HG02885 (cell line): ENCODE measurements around the gene EFCAB11.

Experiments used
- ATAC-seq: cut with Tn5 transposase; IDR thresholded peaks from one replicate; pipeline ENCODE4 v1.9.1; 2021; ENCODE audit warnings: mild to moderate bottlenecking; ENCODE audit not compliant: unreplicated experiment, poor library complexity

Gene EFCAB11

GRCh38 chr14:89781046-89781445, 173.5 kb downstream of the EFCAB11 start:
- no peak for ATAC-seq

- ATAC-seq: no peak
These were observed 174.8 kb downstream of the EFCAB11 start for GRCh38 chr14:89779707-89780106.

DNA sequence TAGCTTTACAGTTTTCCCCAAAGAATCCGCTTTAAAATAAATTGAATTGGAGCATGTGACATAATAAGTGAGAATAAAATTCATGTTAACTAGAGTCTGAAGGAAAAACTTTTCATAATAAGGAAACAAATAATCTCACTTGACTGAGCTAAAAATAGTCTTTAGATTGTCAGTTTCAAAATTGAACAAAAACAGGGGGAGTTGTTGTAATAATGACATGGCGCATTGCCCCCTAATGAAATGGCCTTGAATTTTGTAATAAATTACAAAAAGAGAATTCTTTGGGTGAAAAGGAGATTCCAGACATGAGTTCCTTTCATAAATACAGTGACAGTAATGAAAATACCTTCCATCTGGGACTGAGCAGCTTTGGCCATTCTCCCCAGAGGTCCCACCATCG, 178.6 kb downstream of the EFCAB11 start:
- ATAC-seq: no peak

DNA sequence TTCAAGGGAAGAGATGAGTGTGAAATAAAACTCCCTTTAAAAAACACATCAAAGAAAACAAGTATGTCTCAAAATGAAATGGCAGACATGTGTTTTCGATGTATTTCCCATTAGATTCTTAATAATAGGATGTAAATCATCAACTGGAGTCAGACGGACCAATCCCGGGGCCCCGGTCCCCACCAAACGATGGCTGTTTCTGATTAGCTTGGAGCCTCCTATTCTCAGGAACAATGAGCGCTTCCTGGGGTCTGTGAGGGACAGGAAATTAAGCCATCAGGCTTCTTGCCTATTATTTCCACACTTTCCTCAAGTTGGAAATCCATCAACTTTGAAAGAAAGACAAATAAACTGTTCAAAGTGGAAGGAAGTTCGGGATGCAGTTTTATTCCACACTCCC, 179.4 kb downstream of the EFCAB11 start:
- no peak for ATAC-seq

GRCh38 chr14:89773644-89774316, 180.8 kb downstream of the EFCAB11 start:
- peak; percentile 87 for ATAC-seq

- peak; percentile 48 for ATAC-seq
These were observed 181.4 kb downstream of the EFCAB11 start for GRCh38 chr14:89773151-89773550.

DNA sequence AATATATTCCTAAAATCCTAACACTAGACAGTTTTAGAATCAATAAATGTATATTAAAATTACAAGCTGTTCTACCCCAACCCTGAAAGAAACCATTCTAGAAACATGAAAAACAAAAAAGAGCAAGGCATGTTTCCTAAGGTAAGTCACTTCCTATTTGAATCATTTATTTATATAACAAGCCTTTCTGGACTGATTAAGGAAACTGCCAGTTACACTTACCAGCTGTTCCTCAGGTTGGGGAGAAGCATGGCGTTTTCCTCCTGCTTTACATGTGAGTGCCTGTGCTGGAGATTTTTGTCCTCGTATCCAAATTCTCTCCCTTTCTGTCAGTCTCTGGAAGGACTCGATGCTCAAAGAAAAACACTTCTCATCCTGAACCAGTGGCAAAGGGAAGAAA, 183.3 kb downstream of the EFCAB11 start:
- ATAC-seq: no peak

DNA sequence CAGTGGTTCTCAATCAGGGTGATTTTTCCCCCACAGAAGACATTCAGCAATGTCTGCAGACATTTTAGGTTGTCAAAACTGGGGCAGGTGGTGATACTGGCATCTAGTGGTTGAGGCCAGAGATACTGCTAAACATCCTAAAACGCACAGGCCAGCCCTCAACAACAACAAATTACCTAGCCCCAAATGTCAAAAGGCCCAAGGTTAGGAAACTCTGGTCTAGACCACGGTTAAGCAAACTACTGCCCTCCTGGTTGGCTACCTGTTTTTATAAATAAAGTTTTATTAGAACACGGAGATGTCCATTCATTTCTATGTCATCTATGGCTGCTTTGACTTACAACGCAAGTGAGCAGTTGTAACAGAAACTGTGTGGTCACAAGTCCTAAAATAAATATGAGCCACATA, 186.7 kb downstream of the EFCAB11 start:
- peak; percentile 78 for ATAC-seq

- no peak for ATAC-seq
These were observed 187.4 kb downstream of the EFCAB11 start for GRCh38 chr14:89767131-89767530.

GRCh38 chr14:89765346-89765745, 189.2 kb downstream of the EFCAB11 start:
- ATAC-seq: no peak

DNA sequence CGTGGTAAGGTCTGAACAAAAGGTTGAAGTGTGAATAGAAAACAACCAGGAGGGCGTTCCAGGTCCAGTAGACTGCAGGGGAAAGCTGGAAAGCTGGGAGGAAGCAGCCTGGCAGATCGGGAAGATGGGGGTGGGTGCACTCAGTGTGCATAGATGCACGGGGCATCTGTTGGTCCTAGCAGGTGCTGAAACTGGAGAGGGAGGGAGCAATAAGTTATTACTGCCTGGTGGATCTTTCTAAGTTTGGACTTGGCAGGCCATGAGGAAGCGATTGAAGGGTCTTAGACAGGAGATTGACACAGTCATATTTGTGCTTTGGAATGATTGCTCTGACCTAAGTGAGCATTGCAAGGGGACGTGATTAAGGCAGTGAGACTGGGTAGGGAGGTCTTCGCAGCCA, 194.4 kb downstream of the EFCAB11 start:
- ATAC-seq: no peak

- no peak for ATAC-seq
These were observed 197.1 kb downstream of the EFCAB11 start for GRCh38 chr14:89757313-89757939.

GRCh38 chr14:89755816-89756215, 198.7 kb downstream of the EFCAB11 start:
- ATAC-seq: no peak

GRCh38 chr14:89753828-89754412, 200.6 kb downstream of the EFCAB11 start:
- no peak for ATAC-seq

DNA sequence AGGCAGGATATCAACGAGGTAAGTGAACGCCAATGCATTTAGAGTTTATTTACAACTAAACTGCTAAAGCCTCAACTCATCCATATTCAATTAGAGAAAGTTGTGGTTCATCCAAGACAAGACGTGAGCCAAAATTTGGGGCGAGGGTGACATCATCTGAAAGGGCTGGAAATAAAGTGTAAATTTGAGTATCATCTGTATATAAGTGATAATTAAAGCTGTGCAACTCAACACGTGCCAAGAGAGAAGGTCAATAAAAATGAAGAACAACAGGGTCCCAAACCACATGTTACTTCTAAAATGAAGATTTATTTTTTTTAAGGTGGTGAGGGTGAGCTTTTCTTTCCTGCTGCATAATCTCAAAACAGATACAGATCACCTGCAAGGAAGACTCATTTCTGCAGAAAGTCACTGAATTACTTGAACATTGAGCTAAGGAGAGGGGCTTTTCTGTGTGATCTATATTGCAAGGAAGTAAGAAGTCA, 203.6 kb downstream of the EFCAB11 start:
- ATAC-seq: no peak

- no peak for ATAC-seq
These were observed 204.2 kb downstream of the EFCAB11 start for GRCh38 chr14:89750281-89750755.

- ATAC-seq: no peak
These were observed 206.5 kb downstream of the EFCAB11 start for GRCh38 chr14:89748004-89748403.

DNA sequence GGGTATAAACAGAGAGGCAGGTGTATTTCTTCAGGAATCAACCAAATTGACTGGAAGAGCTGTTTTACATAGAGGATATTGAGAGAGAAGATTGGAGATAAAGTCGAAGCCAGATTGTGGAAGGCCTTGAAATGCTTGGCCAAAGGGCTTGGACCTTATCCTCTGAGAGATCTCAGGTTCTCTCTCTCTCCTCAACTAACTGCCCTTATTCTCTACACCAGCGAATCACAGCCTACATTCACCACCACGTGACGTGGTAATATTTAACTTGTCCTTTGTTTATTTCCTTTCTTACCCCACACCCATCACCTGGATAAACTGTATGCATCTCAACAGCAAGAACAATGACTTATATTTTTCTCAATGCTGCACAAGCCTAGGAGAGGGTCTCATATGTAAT, 207.4 kb downstream of the EFCAB11 start:
- no peak for ATAC-seq

DNA sequence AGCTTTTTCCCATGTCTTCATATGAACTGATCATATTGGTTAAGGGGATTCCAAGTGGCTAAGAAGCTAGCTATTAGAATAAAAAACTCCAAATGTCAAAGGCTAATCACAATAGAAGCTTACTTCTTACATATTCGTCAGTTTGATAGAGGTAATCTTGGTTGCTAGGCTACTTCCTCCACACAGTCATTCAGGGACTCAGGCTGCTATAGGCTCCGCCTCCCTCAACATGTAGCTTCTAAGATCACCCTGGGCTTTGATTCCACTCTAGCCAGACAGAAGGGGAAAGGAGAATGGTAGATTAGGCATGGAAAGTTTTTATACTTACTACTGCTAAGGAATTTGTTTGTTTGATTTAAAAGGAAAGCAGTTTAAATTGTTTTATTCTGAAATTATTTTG, 207.9 kb downstream of the EFCAB11 start:
- ATAC-seq: no peak

GRCh38 chr14:89746135-89746534, 208.4 kb downstream of the EFCAB11 start:
- ATAC-seq: no peak
